H1 (cell line): ENCODE data around the gene AGBL1. TPM values are rescaled to one million over a fixed set of nuclear protein-coding genes. Genes with fewer than 3 reads are reported as not detected.

ENCODE experiments used
- CTCF ChIA-PET: fragments of 300-600 bp; sonication (Branson Sonifier 250); formaldehyde crosslinking; loops from one replicate; lab custom pipeline; 2021; ENCODE audit not compliant: partially characterized antibody; lab: Charles Lee
- POLR2A ChIA-PET: fragments of 300-600 bp; sonication (Branson Sonifier 250); formaldehyde crosslinking; loops from one replicate; lab custom pipeline; 2021; ENCODE audit warnings: inconsistent platforms; ENCODE audit not compliant: partially characterized antibody; lab: Charles Lee
- DNase-seq, 2 experiments: peaks; one replicate each; pipeline versions ENCODE4 v3.0.0 to v3.0.0-alpha.2; 2010 to 2022; ENCODE audit warnings: low spot score in 2 of 2, low read depth in 1 of 2, mixed read lengths in 1 of 2
- FAIRE-seq: peaks from 2 replicates; lab custom pipeline; 2011; peaks lifted over from hg19 to GRCh38; lab: Jason Lieb, UNC
- H2AFZ ChIP-seq: 2 replicates; pipeline ENCODE4 v1.8.1; 2012; ENCODE audit warnings: low read length, inconsistent platforms
- H2AK5ac ChIP-seq: 2 replicates; pipeline ENCODE4 v1.6.1; 2013; ENCODE audit warnings: low read depth, low read length
- H2BK120ac ChIP-seq: replicated peaks from 2 replicates; pipeline ENCODE3; 2013; ENCODE audit warnings: low read depth, low read length, inconsistent platforms
- H2BK12ac ChIP-seq: 2 replicates; pipeline ENCODE4 v1.6.1; 2013; ENCODE audit warnings: low read depth, low read length
- H2BK15ac ChIP-seq: 2 replicates; pipeline ENCODE4 v1.6.1; 2013; ENCODE audit warnings: low read length
- H2BK20ac ChIP-seq: 2 replicates; pipeline ENCODE4 v1.6.1; 2013; ENCODE audit warnings: low read length
- H2BK5ac ChIP-seq: 2 replicates; pipeline ENCODE4 v1.6.1; 2013; ENCODE audit warnings: low read depth, low read length
- H3K14ac ChIP-seq: 2 replicates; pipeline ENCODE4 v1.6.1; 2013; ENCODE audit warnings: inconsistent platforms; ENCODE audit not compliant: insufficient read length
- H3K18ac ChIP-seq: 2 replicates; pipeline ENCODE4 v1.6.1; 2013; ENCODE audit warnings: low read length; ENCODE audit errors: extremely low read depth
- H3K23ac ChIP-seq: 2 replicates; pipeline ENCODE4 v1.6.1; 2013; ENCODE audit warnings: inconsistent platforms; ENCODE audit not compliant: insufficient read length
- H3K23me2 ChIP-seq: 2 replicates; pipeline ENCODE4 v1.6.1; 2013; ENCODE audit warnings: low read depth, low read length
- H3K27ac ChIP-seq: 2 replicates; pipeline ENCODE4 v1.6.1; 2011; ENCODE audit warnings: low read depth, low read length, inconsistent platforms
- H3K27me3 ChIP-seq, 4 experiments: replicated peaks in 1 of 4; 1 replicate in 1 of 4; 2 replicates in 3 of 4; pipeline versions ENCODE4 v1.6.1 to v1.8.1; 2011 to 2013; ENCODE audit warnings: low read length in 3 of 4, mild to moderate bottlenecking in 3 of 4, inconsistent platforms in 2 of 4, mixed read lengths in 2 of 4, moderate library complexity in 1 of 4; ENCODE audit not compliant: control insufficient read depth in 3 of 4, insufficient read depth in 3 of 4; ENCODE audit errors: extremely low read depth in 1 of 4
- H3K36me3 ChIP-seq, 4 experiments: 2 replicates each; pipeline versions ENCODE4 v1.6.1 to v1.8.1; 2011 to 2013; ENCODE audit warnings: mild to moderate bottlenecking in 4 of 4, low read length in 3 of 4, moderate library complexity in 2 of 4, control low read depth in 1 of 4, inconsistent platforms in 1 of 4; ENCODE audit not compliant: insufficient read depth in 4 of 4, control insufficient read depth in 2 of 4
- H3K4ac ChIP-seq: replicated peaks from 2 replicates; pipeline ENCODE3; 2013; ENCODE audit warnings: low read length, low read depth, mixed read lengths, inconsistent platforms; ENCODE audit not compliant: insufficient read length
- H3K4me1 ChIP-seq, 4 experiments: replicated peaks in 1 of 4; 1 replicate in 1 of 4; 2 replicates in 3 of 4; pipeline versions ENCODE4 v1.6.1 to v1.8.1; 2011 to 2013; ENCODE audit warnings: low read length in 3 of 4, inconsistent platforms in 2 of 4, mixed read lengths in 1 of 4; ENCODE audit not compliant: insufficient read depth in 4 of 4, control insufficient read depth in 3 of 4
- H3K4me2 ChIP-seq, 2 experiments: 2 replicates each; pipeline versions ENCODE4 v1.6.1 to v1.8.1; 2011 to 2013; ENCODE audit warnings: low read depth in 2 of 2, low read length in 2 of 2, control low read depth in 1 of 2, inconsistent platforms in 1 of 2, mild to moderate bottlenecking in 1 of 2; ENCODE audit not compliant: insufficient read depth in 1 of 2
- H3K4me3 ChIP-seq, 4 experiments: fragments of 200-600, 300-600 bp in 1 of 4; sonication (generic), shearing (Covaris generic), sonication (Bioruptor Twin) in 1 of 4; 2 replicates each; pipeline versions ENCODE4 v1.5.1 to v1.8.1; 2011 to 2016; ENCODE audit warnings: low read length in 4 of 4, low read depth in 3 of 4, control low read depth in 2 of 4, inconsistent platforms in 2 of 4, mild to moderate bottlenecking in 2 of 4, mixed read lengths in 1 of 4, moderate library complexity in 1 of 4; ENCODE audit not compliant: insufficient read depth in 2 of 4; ENCODE audit errors: extremely low read depth in 1 of 4
- H3K56ac ChIP-seq: replicated peaks from 2 replicates; pipeline ENCODE3; 2013; ENCODE audit warnings: low read depth, mild to moderate bottlenecking, mixed read lengths, low read length, inconsistent platforms; ENCODE audit not compliant: insufficient read length
- H3K79me1 ChIP-seq: 2 replicates; pipeline ENCODE4 v1.6.1; 2013; ENCODE audit warnings: low read depth, low read length, control low read depth
- H3K79me2 ChIP-seq, 2 experiments: 2 replicates each; pipeline versions ENCODE4 v1.6.1 to v1.8.1; 2012 to 2013; ENCODE audit warnings: low read length in 2 of 2, mild to moderate bottlenecking in 2 of 2, inconsistent platforms in 1 of 2; ENCODE audit not compliant: insufficient read depth in 2 of 2, control insufficient read depth in 1 of 2
- H3K9ac ChIP-seq, 4 experiments: replicated peaks in 1 of 4; 1 replicate in 1 of 4; 2 replicates in 3 of 4; pipeline versions ENCODE4 v1.6.1 to v1.8.1; 2011 to 2013; ENCODE audit warnings: low read depth in 3 of 4, low read length in 3 of 4, control low read depth in 2 of 4, mild to moderate bottlenecking in 2 of 4, moderate library complexity in 2 of 4, inconsistent platforms in 1 of 4; ENCODE audit errors: extremely low read depth in 1 of 4
- H3K9me3 ChIP-seq, 2 experiments: 2 replicates each; pipeline versions ENCODE4 v1.6.1 to v1.8.1; 2012 to 2013; ENCODE audit warnings: mild to moderate bottlenecking in 2 of 2, moderate library complexity in 2 of 2, control low read depth in 1 of 2, inconsistent platforms in 1 of 2, low read depth in 1 of 2, low read length in 1 of 2, mixed read lengths in 1 of 2; ENCODE audit not compliant: insufficient read depth in 2 of 2
- H4K20me1 ChIP-seq, 2 experiments: replicated peaks in 1 of 2; 2 replicates each; pipeline versions ENCODE3 to v1.8.1; 2011 to 2013; ENCODE audit warnings: inconsistent platforms in 2 of 2, low read length in 2 of 2, mild to moderate bottlenecking in 1 of 2; ENCODE audit not compliant: insufficient read depth in 2 of 2, control insufficient read depth in 1 of 2
- H4K5ac ChIP-seq: 2 replicates; pipeline ENCODE4 v1.6.1; 2013; ENCODE audit warnings: low read length, low read depth, mixed read lengths, inconsistent platforms; ENCODE audit not compliant: insufficient read length
- H4K8ac ChIP-seq: 2 replicates; pipeline ENCODE4 v1.8.0; 2013; ENCODE audit warnings: mild to moderate bottlenecking, moderate library complexity, low read length, inconsistent platforms; ENCODE audit not compliant: insufficient read depth; ENCODE audit errors: extremely low read depth
- H4K91ac ChIP-seq: replicated peaks from 2 replicates; pipeline ENCODE3; 2013; ENCODE audit warnings: low read length, mixed read lengths, inconsistent platforms; ENCODE audit not compliant: insufficient read length
- BACH1 ChIP-seq: IDR thresholded peaks from 2 replicates; pipeline ENCODE4 v1.6.1; 2012; ENCODE audit warnings: low read length, improper control_type of control experiment
- CREB1 ChIP-seq: IDR thresholded peaks from 2 replicates; pipeline ENCODE4 v1.6.1; 2012; ENCODE audit warnings: inconsistent platforms
- EZH2 ChIP-seq: fragments of 200-600 bp; sonication (generic); IDR thresholded peaks from 2 replicates; pipeline ENCODE4 v1.7.1; 2012; ENCODE audit warnings: low read depth, mild to moderate bottlenecking, moderate library complexity, low read length, inconsistent platforms; ENCODE audit not compliant: severe bottlenecking
- FOSL1 ChIP-seq: IDR thresholded peaks from 2 replicates; pipeline ENCODE4 v1.6.1; 2011; ENCODE audit warnings: mild to moderate bottlenecking, low read depth, low read length, moderate library complexity; ENCODE audit not compliant: insufficient read depth
- HDAC6 ChIP-seq: IDR thresholded peaks from one replicate; pipeline ENCODE4 v1.7.1; 2012; ENCODE audit warnings: low read depth, mild to moderate bottlenecking, inconsistent platforms, low read length, moderate library complexity
- MAFK ChIP-seq: IDR thresholded peaks from 2 replicates; pipeline ENCODE4 v1.6.1; 2012; ENCODE audit warnings: low read depth, mild to moderate bottlenecking, improper control_type of control experiment, low read length
- POLR2AphosphoS5 ChIP-seq: IDR thresholded peaks from 2 replicates; pipeline ENCODE4 v1.6.1; 2011; ENCODE audit warnings: low read depth, low read length
- POU5F1 ChIP-seq: IDR thresholded peaks from 2 replicates; pipeline ENCODE4 v1.6.1; 2011; ENCODE audit warnings: low read depth, mild to moderate bottlenecking, low read length, moderate library complexity
- RXRA ChIP-seq: IDR thresholded peaks from 2 replicates; pipeline ENCODE4 v1.6.1; 2011; ENCODE audit warnings: low read depth, mild to moderate bottlenecking, low read length, moderate library complexity; ENCODE audit not compliant: insufficient read depth
- SP1 ChIP-seq: IDR thresholded peaks from 2 replicates; pipeline ENCODE4 v1.6.1; 2011; ENCODE audit warnings: low read depth, low read length
- SUZ12 ChIP-seq: fragments of 200-600 bp; sonication (generic); IDR thresholded peaks from 2 replicates; pipeline ENCODE4 v1.6.1; 2012; ENCODE audit warnings: mild to moderate bottlenecking, inconsistent platforms, low read length, moderate library complexity, mixed read lengths
- TAF7 ChIP-seq: optimal IDR thresholded peaks from 2 replicates; pipeline ENCODE3; 2011; ENCODE audit warnings: low read depth, mild to moderate bottlenecking, inconsistent platforms, low read length, moderate library complexity, borderline replicate concordance
- TEAD4 ChIP-seq: IDR thresholded peaks from 2 replicates; pipeline ENCODE4 v1.6.1; 2012; ENCODE audit warnings: low read depth, low read length, inconsistent platforms, mixed read lengths
- WGBS, 2 experiments: shearing (Covaris generic) in 1 of 2; methylation state at CpG; one replicate each; pipeline versions ENCODE4 v1.1.6 to v1.1.7; 2013 to 2015; ENCODE audit warnings: low lambda C conversion rate in 2 of 2, mixed read lengths in 2 of 2, inconsistent platforms in 1 of 2, low coverage in 1 of 2, missing lambda C conversion rate in 1 of 2; ENCODE audit not compliant: insufficient replicate concordance in 2 of 2, insufficient coverage in 1 of 2, insufficient read length in 1 of 2; ENCODE audit errors: extremely low coverage in 1 of 2, missing lambda C conversion rate in 1 of 2; 5-methylcytosine and 5-hydroxymethylcytosine counted together
- polyA plus RNA-seq, 7 experiments: library from polyadenylated mRNA; depleted of rRNA in 3 of 7; stranded (reverse) in 5 of 7; unstranded in 2 of 7; fragments of >200 nt in 5 of 7; fragments of 200-250 nt in 2 of 7; gene quantifications; 1 replicate in 5 of 7; 2 replicates in 1 of 7; 4 replicates in 1 of 7; pipeline versions ENCODE4 v1.2.1 to v1.2.3, GENCODE V29; 2011 to 2013; ENCODE audit warnings: missing spikeins in 2 of 7, mixed read lengths in 2 of 7
- total RNA-seq: library from RNA; stranded (reverse); fragmentation: NEBNext Ultra II Directional; extraction: Animal tissue kit (Norgen Biotek cat#: 25700); gene quantifications from 2 replicates; pipeline ENCODE4 v1.2.1, GENCODE V29; 2021
- TF ChIP-seq, protein P1 (sequence below): IDR thresholded peaks from 2 replicates; pipeline ENCODE4 v1.6.1; 2011; ENCODE audit warnings: low read depth, mild to moderate bottlenecking, low read length; ENCODE audit not compliant: insufficient read depth

The AGBL1 gene
- total and polyA plus RNA-seq, 2 of the 8 experiments (the other 6 are each of a cell fraction or from before 2014, with no cell fraction given), result not detected

- Histone ChIP-seq H2BK120ac (no peak overlapping the region), H3K4me3 (no peak overlapping the region), H2BK5ac (no peak overlapping the region), H2BK20ac (no peak overlapping the region), H4K8ac (no peak overlapping the region; the same call in 1 of the 2 replicates), H4K20me1 (no peaks in the 10 kb centered on the region), H2BK15ac (no peak overlapping the region; the same call in 1 of the 2 replicates), H3K23ac (no peak overlapping the region), H3K9ac (no peak overlapping the region), H3K23me2 (no peaks in the 10 kb centered on the region), H3K79me1 (no peaks in the 10 kb centered on the region), H2AK5ac (no peak overlapping the region; the same call in 1 of the 2 replicates), H3K18ac (no peak overlapping the region), H3K27me3 (no peaks in the 10 kb centered on the region), H4K5ac (no peak overlapping the region), H3K4me2 (no peak overlapping the region), H3K4ac (no peak overlapping the region), H3K56ac (no peak overlapping the region), H3K4me1 (no peaks in the 10 kb centered on the region), H3K9me3 (no peaks in the 10 kb centered on the region), H3K79me2 (no peaks in the 10 kb centered on the region), H4K91ac (peak overlapping the region; percentile 59), H2BK12ac (peak overlapping the region; percentile 68; the same call in 1 of the 2 replicates), H3K36me3 (no peaks in the 10 kb centered on the region), H2AFZ (peak overlapping the region; percentile 62; the same call in 1 of the 2 replicates), H3K27ac (no peak overlapping the region), H3K14ac (no peak overlapping the region)
- 95% methylated on average over 15 of the region's 15 CpGs; no CpG with 5 or more reads in 1 of the 2 experiments for WGBS, 2 experiments
- CTCF ChIA-PET, result no interaction called here
- POLR2A ChIA-PET, result no interaction called here
- DNase-seq, result no peak
- FAIRE-seq, result no peak
- TF ChIP-seq HDAC6, result no peak
- no peak for TF ChIP-seq BACH1
- TF ChIP-seq POU5F1, result no peak
- no peak for TF ChIP-seq EZH2
- TF ChIP-seq MAFK, result no peak
- no peak for TF ChIP-seq RXRA
- TF ChIP-seq TEAD4, result no peak
- TF ChIP-seq FOSL1, result no peak
- TF ChIP-seq POLR2AphosphoS5, result no peak
- TF ChIP-seq CREB1, result no peak
- TF ChIP-seq SP1, result no peak
- TF ChIP-seq SUZ12, result no peak
- TF ChIP-seq, protein P1, sequence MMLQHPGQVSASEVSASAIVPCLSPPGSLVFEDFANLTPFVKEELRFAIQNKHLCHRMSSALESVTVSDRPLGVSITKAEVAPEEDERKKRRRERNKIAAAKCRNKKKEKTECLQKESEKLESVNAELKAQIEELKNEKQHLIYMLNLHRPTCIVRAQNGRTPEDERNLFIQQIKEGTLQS, result no peak
- no peak for TF ChIP-seq TAF7
Measured at GRCh38 chr15:86247249-86247955, 167.7 kb downstream of the AGBL1 start.
